Chondrocyte (in vitro differentiated cells): ENCODE measurements around the gene MVP. TPM values are rescaled to one million over a fixed set of nuclear protein-coding genes. Genes with fewer than 3 reads are reported as not detected.

Experiments
- DNase-seq: peaks from one replicate; pipeline ENCODE4 v3.0.0; 2021; ENCODE audit warnings: mixed read lengths, low spot score
- H3K27ac Mint-ChIP-seq: one replicate; pipeline ENCODE4 v1.8.0; 2021; ENCODE audit warnings: mild to moderate bottlenecking, moderate library complexity, mixed read lengths; ENCODE audit not compliant: unreplicated experiment
- H3K27me3 Mint-ChIP-seq: 2 replicates; pipeline ENCODE4 v1.8.0; 2021; ENCODE audit warnings: low read depth, mixed read lengths
- H3K36me3 Mint-ChIP-seq: 2 replicates; pipeline ENCODE4 v1.8.0; 2021; ENCODE audit warnings: low read depth, mixed read lengths
- H3K4me1 Mint-ChIP-seq: 2 replicates; pipeline ENCODE4 v1.8.0; 2021; ENCODE audit warnings: low read depth, mild to moderate bottlenecking, mixed read lengths
- H3K4me3 Mint-ChIP-seq: one replicate; pipeline ENCODE4 v1.8.0; 2021; ENCODE audit warnings: mild to moderate bottlenecking, moderate library complexity, mixed read lengths; ENCODE audit not compliant: unreplicated experiment
- H3K9me3 Mint-ChIP-seq: 2 replicates; pipeline ENCODE4 v1.8.0; 2021; ENCODE audit warnings: low read depth, mixed read lengths
- CTCF ChIP-seq: fragments of 200-600 bp; sonication (generic); IDR thresholded peaks from 2 replicates; pipeline ENCODE4 v1.5.0; 2021; ENCODE audit warnings: antibody characterized with exemption, mild to moderate bottlenecking, moderate library complexity
- total RNA-seq: library from RNA; stranded (reverse); gene quantifications from 3 replicates; pipeline ENCODE4 v1.2.1, GENCODE V29; 2021

Gene MVP
- total RNA-seq, 1 donor from 2014 or later, result 101 TPM

GRCh38 chr16:29896841-29897240, 76.6 kb downstream of the MVP start:
- Mint-ChIP-seq H3K9me3 (no peaks in the 10 kb centered on the region), H3K4me1 (peaks cover 13% of the 10 kb centered on the region), H3K4me3 (no peak overlapping the region), H3K27ac (no peak overlapping the region), H3K36me3 (no peaks in the 10 kb centered on the region), H3K27me3 (peaks cover 19% of the 10 kb centered on the region)
- no peak for DNase-seq
- no peak for TF ChIP-seq CTCF

GRCh38 chr16:29897333-29897732, 77.1 kb downstream of the MVP start:
- peaks cover 19% of the 10 kb centered on the region for H3K27me3 Mint-ChIP-seq
- H3K36me3 Mint-ChIP-seq, result no peaks in the 10 kb centered on the region
- no peak overlapping the region for H3K27ac Mint-ChIP-seq
- TF ChIP-seq CTCF, result no peak
- H3K9me3 Mint-ChIP-seq, result no peaks in the 10 kb centered on the region
- no peak for DNase-seq
- peaks cover 15% of the 10 kb centered on the region for H3K4me1 Mint-ChIP-seq
- no peak overlapping the region for H3K4me3 Mint-ChIP-seq

Other genes with a start within 250 kb of the MVP start
- not detected in 3 replicates for gene SPN, start 157.2 kb upstream of the MVP start, total RNA-seq
- gene QPRT, start 141.3 kb upstream of the MVP start, total RNA-seq, result 19.5 to 21.8 TPM (median 20.7 TPM) in 3 replicates
- not detected in 3 replicates for gene C16orf54, start 74.5 kb upstream of the MVP start, total RNA-seq
- gene ZG16, start 42.2 kb upstream of the MVP start, total RNA-seq, result not detected in 3 replicates
- 13.5 to 24.3 TPM (median 14.1 TPM) in 3 replicates for gene KIF22, start 29.7 kb upstream of the MVP start, total RNA-seq
- gene MAZ, start 13.9 kb upstream of the MVP start, total RNA-seq, result 318 to 359 TPM (median 358 TPM) in 3 replicates
- gene PRRT2, start 8.3 kb upstream of the MVP start, total RNA-seq, result 5.2 to 9.1 TPM (median 6.1 TPM) in 3 replicates
- 22.3 to 40.2 TPM (median 23.0 TPM) in 3 replicates for gene PAGR1, start 4.3 kb upstream of the MVP start, total RNA-seq
- gene CDIPT, start 42.8 kb downstream of the MVP start, total RNA-seq, result 73.5 to 79.7 TPM (median 78.3 TPM) in 3 replicates
- gene SEZ6L2, start 79.1 kb downstream of the MVP start, total RNA-seq, result 10.9 to 17.0 TPM (median 16.3 TPM) in 3 replicates
- gene ASPHD1, start 80.0 kb downstream of the MVP start, total RNA-seq, result 2.4 to 3.2 TPM (median 2.9 TPM) in 3 replicates
- 19.3 to 21.1 TPM (median 20.3 TPM) in 3 replicates for gene KCTD13, start 105.8 kb downstream of the MVP start, total RNA-seq
- 111 to 122 TPM (median 120 TPM) in 3 replicates for gene TMEM219, start 141.6 kb downstream of the MVP start, total RNA-seq
- 50.0 to 56.6 TPM (median 50.1 TPM) in 3 replicates for gene TAOK2, start 153.4 kb downstream of the MVP start, total RNA-seq
- gene HIRIP3, start 175.2 kb downstream of the MVP start, total RNA-seq, result 8.4 to 14.0 TPM (median 9.9 TPM) in 3 replicates
- 57.1 to 68.5 TPM (median 64.6 TPM) in 3 replicates for gene INO80E, start 175.8 kb downstream of the MVP start, total RNA-seq
- gene DOC2A, start 190.6 kb downstream of the MVP start, total RNA-seq, result 0.15 to 0.29 TPM in 2 of 3 replicates, not detected in the other
- not detected in 3 replicates for gene C16orf92, start 202.7 kb downstream of the MVP start, total RNA-seq
- 0.28 to 0.77 TPM (median 0.44 TPM) in 3 replicates for gene TLCD3B, start 210.8 kb downstream of the MVP start, total RNA-seq
- 865 to 1,101 TPM (median 1,094 TPM) in 3 replicates for gene ALDOA, start 245.3 kb downstream of the MVP start, total RNA-seq